ENCODE measurements around the gene IQCF2.
"Not testable (repeated sequence)": the region's sequence is repeated elsewhere in the genome, so short reads cannot be mapped to it uniquely, and the experiment has no call there.

IQCF2 gene

DNA sequence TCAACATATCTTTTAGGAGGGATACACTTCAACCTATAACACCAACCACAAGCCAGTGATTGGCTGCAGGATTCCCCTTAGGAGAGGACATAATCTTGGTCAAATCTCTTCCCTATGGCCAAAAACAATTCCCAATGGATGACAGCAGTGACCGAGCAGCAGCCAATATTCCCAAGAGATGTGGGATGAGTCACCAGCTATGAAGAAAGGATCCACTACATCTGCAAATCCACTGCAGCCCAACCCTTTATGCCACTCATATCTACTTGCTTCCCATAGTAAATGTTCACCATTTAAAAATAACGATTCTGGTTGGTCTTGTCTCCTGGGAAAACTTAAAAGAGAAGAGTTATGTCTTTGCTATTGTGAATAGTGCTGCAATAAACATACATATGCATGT, 18.5 kb downstream of the IQCF2 start:
- no peak for DNase-seq (ENCODE audit: low read depth)

DNA sequence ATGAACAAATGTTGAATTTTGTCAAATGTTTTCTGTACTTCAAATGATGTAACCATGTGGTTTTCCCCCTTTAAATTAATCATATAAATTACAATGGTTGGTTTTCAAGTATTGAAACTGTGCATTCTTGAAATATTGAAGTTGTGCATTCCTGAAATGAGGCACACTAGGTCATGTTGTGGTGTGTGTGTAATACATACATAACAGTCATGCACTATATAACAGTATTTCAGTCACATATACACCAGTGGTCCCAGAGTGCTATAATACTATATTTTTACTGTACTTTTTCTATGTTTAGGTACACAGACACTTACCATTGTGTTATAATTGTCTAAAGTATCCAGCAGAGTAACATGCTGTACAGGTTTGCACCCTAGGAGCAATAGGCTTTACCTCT, 25.0 kb downstream of the IQCF2 start:
- no peak for DNase-seq (ENCODE audit: low read depth)

DNA sequence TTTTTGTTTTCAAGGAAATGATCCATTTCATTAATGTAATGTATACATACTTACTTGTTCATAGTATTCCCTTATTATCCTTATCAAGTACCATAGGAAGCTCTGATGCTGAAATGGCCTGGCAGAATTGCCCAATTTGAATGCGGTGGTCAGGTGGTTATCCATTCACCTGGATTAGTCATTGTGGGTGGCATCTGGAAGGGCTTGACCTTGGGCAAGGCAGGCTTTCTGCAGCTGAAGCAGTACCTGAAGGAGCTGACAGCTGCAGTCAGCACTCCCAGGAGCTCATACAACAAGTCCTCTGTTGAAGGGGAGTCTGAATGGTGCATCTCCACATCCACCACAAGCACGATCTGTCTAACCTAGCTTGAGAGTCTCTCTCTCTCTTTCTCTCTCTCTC, 26.2 kb downstream of the IQCF2 start:
- DNase-seq (ENCODE audit: low read depth): no peak

DNA sequence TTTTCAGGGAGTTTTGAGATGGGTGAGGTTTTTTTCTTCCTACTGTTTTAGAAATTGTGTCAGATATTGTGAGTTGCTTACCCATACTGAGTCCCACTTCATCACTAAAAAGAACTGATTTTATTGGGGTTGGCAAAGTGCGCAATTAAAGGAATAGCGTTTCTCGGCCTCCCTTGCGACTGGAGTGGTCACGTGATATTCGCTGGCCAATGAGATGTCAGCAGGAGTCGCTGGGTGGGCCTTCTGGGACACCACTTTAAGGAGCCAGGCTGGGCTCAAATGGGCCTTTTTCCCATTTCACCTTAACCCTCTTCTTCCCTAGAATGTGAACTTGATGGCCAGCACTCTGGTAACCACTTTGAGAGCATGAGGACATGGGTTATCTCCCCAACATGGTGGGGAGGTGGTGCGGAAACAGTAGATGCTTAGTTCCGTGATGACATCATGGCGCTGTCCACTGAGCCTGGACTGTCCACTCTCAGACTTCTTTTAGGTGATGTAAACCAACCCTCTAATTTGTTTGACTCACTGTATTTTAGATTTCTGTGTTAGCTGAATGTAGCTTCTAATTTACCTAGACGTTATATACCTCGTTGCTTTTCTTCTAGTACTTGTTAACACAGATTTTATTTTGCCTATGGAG, 27.2 kb downstream of the IQCF2 start:
- DNase-seq (ENCODE audit: low read depth): no peak

DNA sequence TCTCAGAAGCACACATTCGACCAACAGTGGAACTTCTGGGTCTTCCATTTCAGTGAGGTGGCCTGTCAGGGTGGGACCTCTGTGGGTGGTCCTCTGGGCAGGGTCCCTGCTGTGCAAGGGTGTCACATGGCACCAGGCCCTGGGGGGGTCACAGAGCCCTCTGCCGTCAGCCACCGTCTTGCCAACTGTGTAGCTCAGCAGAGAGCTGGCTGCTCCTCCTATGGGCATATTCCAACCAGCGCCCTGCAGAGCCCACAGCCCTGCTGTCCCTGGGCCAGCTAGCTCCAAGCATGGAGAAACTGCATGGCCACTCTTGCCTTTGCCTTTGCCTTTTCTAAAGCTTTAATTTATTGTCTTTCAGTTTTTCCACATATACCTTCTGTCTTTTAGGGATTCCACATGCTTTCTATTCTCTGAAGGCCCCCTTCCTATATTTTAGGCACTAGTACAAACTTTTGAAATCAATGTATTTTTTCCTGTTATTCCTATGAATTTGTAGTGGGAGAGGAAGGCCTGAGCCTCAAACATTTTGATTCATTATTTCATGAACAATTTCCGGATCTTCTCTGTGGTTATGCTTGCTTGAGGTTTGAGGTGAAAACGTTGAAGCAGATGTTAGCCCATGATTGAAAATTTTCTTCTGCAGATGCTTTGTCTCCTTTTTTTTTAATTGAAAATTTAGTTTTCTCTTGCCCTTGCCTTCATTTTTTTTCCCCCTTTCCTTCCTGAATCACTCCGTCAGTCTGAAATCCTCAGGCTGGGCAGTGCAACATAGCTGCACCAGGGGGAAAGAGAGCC, 30.0 kb downstream of the IQCF2 start:
- DNase-seq (ENCODE audit: low read depth): no peak

DNA sequence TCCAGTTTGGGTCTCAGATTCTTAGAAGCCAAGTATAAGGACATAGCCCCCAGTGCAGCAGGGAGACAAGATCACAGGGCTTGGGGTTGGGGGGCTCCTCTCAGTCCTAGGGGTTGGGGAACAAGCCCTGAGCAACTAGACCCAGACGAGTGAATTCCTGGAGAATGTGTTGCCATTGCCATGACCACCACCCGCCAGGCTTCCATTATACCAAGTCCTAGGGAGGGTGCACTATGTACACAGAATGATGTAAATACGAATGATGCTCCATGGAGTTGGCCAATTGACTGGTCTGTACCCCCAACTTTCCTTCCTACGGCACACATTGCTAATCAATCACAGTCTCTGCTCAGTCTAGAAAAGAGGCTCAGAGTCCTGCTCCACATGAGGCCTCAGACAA, 33.0 kb downstream of the IQCF2 start:
- no peak for DNase-seq (ENCODE audit: low read depth)

DNA sequence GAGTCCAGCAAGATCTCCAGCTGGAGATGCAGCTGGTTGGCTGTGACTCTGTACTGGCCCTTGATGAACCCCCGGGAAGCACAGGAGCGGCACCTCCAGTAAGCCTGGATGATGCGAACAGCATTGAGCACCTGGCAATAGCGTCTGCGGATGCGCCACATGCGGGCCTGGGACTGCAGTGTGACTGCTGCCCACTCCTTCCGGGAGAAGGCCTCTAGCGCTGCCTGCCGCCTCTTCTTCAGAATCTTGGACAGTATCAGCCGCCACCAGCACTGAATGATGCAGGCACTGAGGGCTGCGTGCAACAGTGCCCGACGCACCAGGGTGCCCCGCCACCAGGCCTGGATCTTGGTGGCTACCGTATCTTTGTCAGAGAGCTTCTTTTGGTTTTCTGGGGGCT, 33.5 kb downstream of the IQCF2 start:
- no peak for DNase-seq (ENCODE audit: low read depth)

DNA sequence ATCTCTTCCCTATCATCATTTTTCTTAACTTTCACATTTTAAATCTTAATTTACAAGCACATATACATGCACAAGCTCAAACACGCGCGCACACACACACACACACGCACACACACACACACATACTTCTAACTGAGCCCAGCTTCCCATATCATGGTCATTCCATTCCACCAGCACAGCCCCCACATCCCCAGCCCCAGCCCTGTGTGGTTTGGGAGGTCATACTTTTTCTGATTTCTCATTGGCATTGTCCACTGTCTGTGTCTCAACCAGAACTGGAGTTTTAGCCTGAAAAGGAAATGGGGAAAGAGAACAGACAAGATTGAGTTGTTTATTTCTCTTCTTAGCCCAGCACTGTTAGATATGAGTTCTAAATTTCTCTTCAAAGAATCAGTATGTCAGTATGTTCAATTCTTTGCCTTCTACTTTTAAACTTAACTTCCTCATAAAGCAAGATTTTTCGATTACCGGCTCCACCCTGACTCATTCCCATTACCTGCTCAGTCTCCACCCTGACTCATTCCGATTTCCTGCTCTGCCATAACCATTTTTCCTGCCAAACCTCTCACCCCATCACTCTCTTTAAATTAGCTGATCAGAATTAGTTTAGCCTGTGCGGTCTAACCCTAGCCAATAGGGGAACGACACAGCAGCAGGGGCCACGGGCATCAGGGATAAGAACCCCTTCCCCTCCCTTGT, 35.3 kb downstream of the IQCF2 start:
- DNase-seq (ENCODE audit: low read depth): no peak

DNA sequence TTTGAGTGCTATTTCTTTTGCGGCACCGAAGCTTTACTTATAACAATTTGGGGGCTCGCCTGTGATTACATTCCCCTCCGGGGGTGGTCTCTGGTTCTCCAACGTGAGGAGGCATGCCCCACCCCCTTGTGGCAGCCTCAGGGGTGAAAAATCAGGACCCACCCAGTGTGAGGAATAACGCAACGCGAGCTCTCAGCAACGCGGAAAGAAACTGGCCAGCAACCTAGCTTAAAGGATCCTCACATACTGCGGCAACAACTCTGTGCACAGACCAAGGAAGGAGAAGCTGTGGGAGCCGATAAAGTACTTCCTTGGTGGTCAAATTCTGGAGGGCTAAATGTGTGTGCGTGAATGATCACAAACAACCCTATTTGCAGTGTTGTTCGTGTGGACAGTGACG, 36.0 kb downstream of the IQCF2 start:
- no peak for DNase-seq (ENCODE audit: low read depth)

DNA sequence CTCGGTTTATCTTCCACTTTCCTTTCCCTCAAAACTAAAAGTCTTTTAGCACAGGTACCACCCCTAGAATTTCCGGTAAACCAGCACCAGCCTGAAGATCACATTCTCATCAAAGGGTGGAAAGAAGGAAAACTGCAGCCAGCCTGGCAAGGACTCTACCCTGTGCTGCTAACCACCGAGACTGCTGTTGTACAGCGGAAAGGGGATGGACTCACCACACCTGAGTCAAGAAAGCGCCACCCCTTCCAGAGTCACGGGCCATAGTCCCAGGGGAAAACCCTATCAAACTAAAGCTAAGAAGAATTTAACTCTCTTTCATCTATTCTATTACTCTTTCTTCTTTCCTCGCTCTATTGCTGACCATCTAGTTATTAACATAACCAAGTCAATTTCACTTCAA, 38.6 kb downstream of the IQCF2 start:
- DNase-seq (ENCODE audit: low read depth): not testable (repeated sequence)

DNA sequence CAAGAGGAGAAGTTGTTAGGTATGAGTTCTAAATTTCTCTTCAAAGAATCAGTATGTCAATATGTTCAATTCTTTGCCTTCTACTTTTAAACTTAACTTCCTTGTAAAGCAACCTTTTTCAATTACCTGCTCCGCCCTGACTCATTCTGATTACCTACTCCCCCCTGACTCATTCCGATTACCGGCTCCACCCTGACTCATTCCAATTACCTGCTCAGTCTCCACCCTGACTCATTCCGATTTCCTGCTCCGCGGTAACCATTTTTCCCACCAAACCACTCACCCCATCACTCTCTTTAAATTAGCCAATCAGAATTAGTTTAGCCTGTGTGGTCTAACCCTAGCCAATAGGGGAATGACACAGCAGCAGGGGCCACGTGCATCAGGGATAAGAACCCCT, 40.9 kb downstream of the IQCF2 start:
- DNase-seq (ENCODE audit: low read depth): not testable (repeated sequence)

DNA sequence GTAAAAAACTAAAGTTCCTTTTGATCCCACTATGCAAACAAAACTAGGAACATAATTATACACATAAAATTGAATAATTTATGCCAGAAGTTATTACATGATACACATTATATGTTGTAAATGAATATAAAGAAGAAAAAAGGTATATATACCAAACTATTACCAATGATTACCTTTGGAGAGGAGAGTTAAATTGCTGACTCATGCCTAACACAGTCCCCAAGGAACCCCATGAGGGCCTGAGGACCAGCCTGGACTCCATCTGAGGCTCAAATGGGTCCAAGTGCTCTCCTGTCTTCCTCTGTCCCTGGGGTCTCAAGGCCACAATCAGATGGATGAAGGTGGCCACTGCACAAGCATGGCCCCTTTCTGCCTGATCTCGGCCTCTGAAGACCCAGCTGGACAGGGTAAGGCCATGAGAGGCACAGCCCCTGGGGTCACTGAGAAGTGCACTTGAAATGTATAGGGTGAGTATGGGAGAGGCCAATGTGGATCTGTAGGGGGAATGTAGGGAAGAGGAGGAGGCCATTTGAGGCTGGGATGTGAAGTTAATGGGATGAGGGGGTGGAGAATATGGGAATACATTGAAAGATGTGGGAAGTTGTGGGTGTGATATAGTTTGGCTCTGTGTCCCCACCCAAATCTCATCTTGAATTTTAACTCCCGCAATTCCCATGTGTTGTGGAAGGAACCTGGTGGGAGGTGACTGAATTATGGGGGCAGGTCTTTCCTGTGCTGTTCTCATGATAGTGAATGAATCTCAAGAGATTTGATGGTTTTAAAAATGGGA, 42.8 kb downstream of the IQCF2 start:
- no peak for DNase-seq (ENCODE audit: low read depth)

DNA sequence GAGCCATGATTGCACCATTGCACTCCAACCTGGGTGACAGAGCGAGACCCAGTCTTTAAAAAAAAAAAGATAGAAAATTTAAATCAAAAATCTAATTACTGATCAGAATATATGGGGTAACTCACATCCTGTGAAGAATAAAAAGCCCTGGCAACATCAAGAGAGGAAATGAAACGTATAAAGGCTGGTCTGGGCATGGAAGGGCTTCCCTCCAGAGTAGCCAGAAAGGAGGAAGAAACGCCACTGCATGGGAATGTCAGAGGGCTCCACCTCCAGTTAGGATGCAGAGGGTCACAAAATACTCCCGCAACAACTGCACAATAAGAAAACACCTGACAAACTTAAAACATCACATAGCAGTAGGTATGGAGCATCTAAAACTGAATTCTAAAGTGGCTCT, 46.6 kb downstream of the IQCF2 start:
- no peak for DNase-seq (ENCODE audit: low read depth)
